SU-DHL-6 (cell line): ENCODE data around the gene TBC1D3L.
"Not testable (repeated sequence)": the region's sequence is repeated elsewhere in the genome, so short reads cannot be mapped to it uniquely, and the experiment has no call there.

Experiments
- H2AFZ ChIP-seq: fragments of 200-600 bp; sonication (generic); 2 replicates; pipeline ENCODE4 v1.6.1; 2014; ENCODE audit warnings: low read depth, mild to moderate bottlenecking, moderate library complexity, mixed read lengths, antibody characterized with exemption, low read length; ENCODE audit not compliant: severe bottlenecking
- H3F3A ChIP-seq: fragments of 200-600 bp; shearing (Covaris generic); 2 replicates; pipeline ENCODE4 v1.6.0; 2016; ENCODE audit warnings: antibody characterized with exemption, mild to moderate bottlenecking; ENCODE audit not compliant: insufficient read depth
- H3K27ac ChIP-seq: fragments of 200-600 bp; sonication (generic); 2 replicates; pipeline ENCODE4 v1.5.1; 2016; ENCODE audit warnings: low read depth, mild to moderate bottlenecking, low read length, moderate library complexity, mixed read lengths
- H3K27me3 ChIP-seq: fragments of 200-600 bp; sonication (generic), shearing (Covaris generic); 2 replicates; pipeline ENCODE4 v1.6.0; 2014; ENCODE audit warnings: mild to moderate bottlenecking, low read length
- H3K36me3 ChIP-seq: fragments of 200-600 bp; sonication (generic); 2 replicates; pipeline ENCODE4 v1.6.1; 2014; ENCODE audit warnings: mild to moderate bottlenecking, low read length, mixed read lengths
- H3K4me2 ChIP-seq: fragments of 300-600, 200-600 bp; shearing (Covaris generic), sonication (generic); 2 replicates; pipeline ENCODE4 v1.6.0; 2014; ENCODE audit warnings: low read length, low read depth, mild to moderate bottlenecking; ENCODE audit not compliant: poor library complexity, severe bottlenecking
- H3K4me3 ChIP-seq: fragments of 200-600 bp; sonication (generic); 2 replicates; pipeline ENCODE4 v1.5.1; 2014; ENCODE audit warnings: antibody characterized with exemption, low read length, mild to moderate bottlenecking, mixed read lengths; ENCODE audit not compliant: insufficient read depth, poor library complexity, severe bottlenecking
- H3K79me2 ChIP-seq: fragments of 200-600 bp; sonication (generic); 2 replicates; pipeline ENCODE4 v1.6.1; 2014; ENCODE audit warnings: mild to moderate bottlenecking, low read length, moderate library complexity; ENCODE audit not compliant: insufficient read depth
- H3K9ac ChIP-seq: fragments of 200-600 bp; sonication (generic); 2 replicates; pipeline ENCODE4 v1.7.0; 2014; ENCODE audit warnings: mild to moderate bottlenecking, low read length
- H3K9me2 ChIP-seq: fragments of 200-600 bp; sonication (generic); replicated peaks from 2 replicates; pipeline ENCODE4 v1.6.1; 2014; ENCODE audit warnings: low read length; ENCODE audit not compliant: insufficient read depth
- H3K9me3 ChIP-seq: fragments of 200-600 bp; sonication (generic); 2 replicates; pipeline ENCODE4 v1.6.1; 2014; ENCODE audit warnings: low read length, mixed read lengths; ENCODE audit not compliant: insufficient read depth
- H4K20me1 ChIP-seq: fragments of 200-600 bp; sonication (generic); 2 replicates; pipeline ENCODE4 v1.6.1; 2014; ENCODE audit warnings: low read depth, mild to moderate bottlenecking, antibody characterized with exemption, low read length, moderate library complexity, mixed read lengths

The TBC1D3L gene

GRCh38 chr17:37988960-37989359 is at the start of gene TBC1D3L:
Gene TBC1D3L, minus strand, starts transcription at chr17:37989060. Its CDS starts 1,540 bp downstream, at chr17:37987520.
- H3K9me3 ChIP-seq, H3K27ac ChIP-seq, H3K36me3 ChIP-seq, H2AFZ ChIP-seq, H3F3A ChIP-seq, H3K4me3 ChIP-seq, H3K9me2 ChIP-seq, H3K79me2 ChIP-seq, H3K9ac ChIP-seq, H3K27me3 ChIP-seq, H4K20me1 ChIP-seq, H3K4me2 ChIP-seq: not testable (repeated sequence)

- H3K27ac ChIP-seq, H3K36me3 ChIP-seq, H3K9ac ChIP-seq, H3K27me3 ChIP-seq, H3K4me2 ChIP-seq, H3F3A ChIP-seq, H3K4me3 ChIP-seq, H3K9me2 ChIP-seq, H2AFZ ChIP-seq, H3K79me2 ChIP-seq, H3K9me3 ChIP-seq, H4K20me1 ChIP-seq: not testable (repeated sequence)
These were observed 14.8 kb upstream of the TBC1D3L start, which contains the start of gene TBC1D3D for GRCh38 chr17:38003676-38004075. Gene TBC1D3D, plus strand, starts transcription at chr17:38003976. Its CDS starts 1,585 bp downstream, at chr17:38005561.
